ENCODE data around the gene ARHGAP32. TPM values are rescaled to one million over a fixed set of nuclear protein-coding genes. Genes with fewer than 3 reads are reported as not detected.

ARHGAP32 gene
- total RNA-seq, 1 donor from 2014 or later = 42.3 TPM

DNA sequence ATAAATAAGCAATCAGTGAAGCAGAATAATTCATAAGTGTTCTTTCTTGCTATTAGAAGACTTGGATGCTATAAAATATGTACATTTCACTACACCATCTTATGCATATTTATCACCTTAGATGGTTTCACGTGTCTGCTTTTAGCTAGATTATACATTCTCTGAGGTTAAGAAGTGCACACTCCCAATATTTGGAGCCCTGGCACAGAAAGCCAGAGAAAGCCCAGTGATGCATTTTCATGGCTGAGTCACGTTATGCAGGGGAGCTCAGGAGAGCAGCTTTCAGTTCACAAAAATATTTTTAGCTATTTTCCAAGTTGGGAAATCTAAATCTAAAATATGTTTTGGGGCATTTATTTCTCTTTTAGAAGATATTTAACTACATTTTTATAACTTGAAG, 244.4 kb downstream of the ARHGAP32 start:
- Mint-ChIP-seq H3K4me1 (ENCODE audit: low read depth) (no peaks in the 10 kb centered on the region), H3K27ac (no peak overlapping the region), H3K36me3 (ENCODE audit: insufficient read depth) (no peaks in the 10 kb centered on the region), H3K4me3 (ENCODE audit: low read depth) (no peak overlapping the region), H3K27me3 (peaks cover 13% of the 10 kb centered on the region), H3K9me3 (ENCODE audit: low read depth) (no peaks in the 10 kb centered on the region)
- no peak for DNase-seq (ENCODE audit: low spot score, unreplicated experiment)
- TF ChIP-seq, protein P1, sequence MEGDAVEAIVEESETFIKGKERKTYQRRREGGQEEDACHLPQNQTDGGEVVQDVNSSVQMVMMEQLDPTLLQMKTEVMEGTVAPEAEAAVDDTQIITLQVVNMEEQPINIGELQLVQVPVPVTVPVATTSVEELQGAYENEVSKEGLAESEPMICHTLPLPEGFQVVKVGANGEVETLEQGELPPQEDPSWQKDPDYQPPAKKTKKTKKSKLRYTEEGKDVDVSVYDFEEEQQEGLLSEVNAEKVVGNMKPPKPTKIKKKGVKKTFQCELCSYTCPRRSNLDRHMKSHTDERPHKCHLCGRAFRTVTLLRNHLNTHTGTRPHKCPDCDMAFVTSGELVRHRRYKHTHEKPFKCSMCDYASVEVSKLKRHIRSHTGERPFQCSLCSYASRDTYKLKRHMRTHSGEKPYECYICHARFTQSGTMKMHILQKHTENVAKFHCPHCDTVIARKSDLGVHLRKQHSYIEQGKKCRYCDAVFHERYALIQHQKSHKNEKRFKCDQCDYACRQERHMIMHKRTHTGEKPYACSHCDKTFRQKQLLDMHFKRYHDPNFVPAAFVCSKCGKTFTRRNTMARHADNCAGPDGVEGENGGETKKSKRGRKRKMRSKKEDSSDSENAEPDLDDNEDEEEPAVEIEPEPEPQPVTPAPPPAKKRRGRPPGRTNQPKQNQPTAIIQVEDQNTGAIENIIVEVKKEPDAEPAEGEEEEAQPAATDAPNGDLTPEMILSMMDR (IDR thresholded peaks at IDR 0.05; ENCODE audit: unreplicated experiment) = no peak

DNA sequence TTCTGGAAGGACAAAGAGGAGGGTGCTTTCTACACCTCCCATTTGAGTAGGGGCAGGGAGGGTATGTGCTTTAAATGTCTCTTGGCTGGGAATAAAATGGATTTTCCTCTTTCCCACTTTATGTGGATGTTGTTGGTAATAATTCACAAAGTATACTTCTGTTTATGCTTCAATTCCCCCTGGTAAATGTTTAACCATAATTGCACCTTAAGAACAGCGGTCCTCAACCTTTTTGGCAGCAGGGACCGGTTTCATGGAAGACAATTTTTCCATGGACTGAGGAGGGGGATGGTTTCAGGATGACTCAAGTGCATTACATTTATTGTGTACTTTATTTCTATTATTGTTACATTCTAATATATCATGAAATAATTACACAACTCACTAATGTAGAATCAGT, 245.5 kb downstream of the ARHGAP32 start:
- no peak overlapping the region for H3K27ac Mint-ChIP-seq
- no peaks in the 10 kb centered on the region for H3K36me3 Mint-ChIP-seq (ENCODE audit: insufficient read depth)
- DNase-seq (ENCODE audit: low spot score, unreplicated experiment) = no peak
- TF ChIP-seq, protein P1 (IDR thresholded peaks at IDR 0.05; ENCODE audit: unreplicated experiment) = no peak
- no peaks in the 10 kb centered on the region for H3K4me1 Mint-ChIP-seq (ENCODE audit: low read depth)
- H3K9me3 Mint-ChIP-seq (ENCODE audit: low read depth) = no peaks in the 10 kb centered on the region
- no peak overlapping the region for H3K4me3 Mint-ChIP-seq (ENCODE audit: low read depth)
- H3K27me3 Mint-ChIP-seq = peaks cover 13% of the 10 kb centered on the region

DNA sequence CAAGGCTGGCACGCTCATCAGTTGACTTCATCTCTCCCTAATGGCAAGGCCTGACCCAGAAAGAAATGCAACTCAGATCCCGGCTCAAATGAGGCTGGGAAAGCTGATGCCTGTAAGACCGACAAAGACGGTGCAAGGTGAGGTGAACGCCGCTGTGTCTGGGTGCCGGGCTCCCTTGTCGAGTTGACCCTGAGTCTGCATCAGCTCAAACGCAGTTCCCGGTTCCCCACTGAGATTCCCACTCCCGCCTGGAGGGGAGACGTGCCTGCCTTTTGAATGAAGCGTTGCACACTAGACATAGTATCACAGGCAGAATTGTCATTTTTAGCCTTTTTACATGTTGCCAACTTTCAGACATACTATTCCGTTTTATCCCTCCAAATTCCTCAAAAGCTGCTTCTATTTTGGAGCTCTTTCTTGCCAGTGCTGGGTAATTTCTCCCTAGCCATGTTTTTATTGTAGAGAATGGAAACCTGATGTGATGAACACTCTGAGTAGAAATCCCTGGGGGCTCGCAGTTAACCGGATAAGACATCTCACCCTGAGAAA, 248.6 kb downstream of the ARHGAP32 start:
- TF ChIP-seq, protein P1 (IDR thresholded peaks at IDR 0.05; ENCODE audit: unreplicated experiment) = no peak
- Mint-ChIP-seq H3K27me3 (peaks cover 25% of the 10 kb centered on the region), H3K4me1 (ENCODE audit: low read depth) (no peaks in the 10 kb centered on the region), H3K4me3 (ENCODE audit: low read depth) (no peak overlapping the region), H3K36me3 (ENCODE audit: insufficient read depth) (no peaks in the 10 kb centered on the region), H3K27ac (no peak overlapping the region), H3K9me3 (ENCODE audit: low read depth) (no peaks in the 10 kb centered on the region)
- no peak for DNase-seq (ENCODE audit: low spot score, unreplicated experiment)

DNA sequence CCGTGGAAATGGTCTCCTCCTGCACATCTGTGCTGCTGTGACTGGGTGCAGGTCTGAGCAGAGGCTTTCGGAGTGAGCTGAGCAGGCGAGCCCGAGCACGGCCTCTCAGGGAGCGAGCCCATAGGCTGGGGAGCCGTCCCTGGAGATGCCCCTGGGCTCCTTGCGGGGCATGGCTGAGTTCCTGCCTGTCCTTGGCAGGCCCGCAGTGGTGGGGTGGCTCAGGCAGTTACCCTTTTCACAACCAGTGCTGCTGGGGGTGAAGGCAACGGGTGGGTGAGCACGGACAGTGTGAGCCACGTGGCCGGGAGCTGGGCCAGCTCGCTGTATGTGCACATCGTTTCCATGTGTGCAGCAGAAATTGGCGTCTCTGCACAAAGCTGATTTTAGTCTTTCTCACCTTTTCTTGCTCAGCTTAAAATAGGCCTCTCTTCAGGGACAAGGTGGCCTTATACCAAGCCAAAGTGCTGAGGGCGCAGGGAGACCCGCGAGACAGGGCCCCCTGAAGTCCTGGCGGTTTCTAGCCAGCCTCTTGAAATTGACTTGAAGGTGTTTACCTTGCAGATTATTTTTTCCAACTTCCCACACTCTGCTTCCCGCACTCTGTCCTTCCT, 249.2 kb downstream of the ARHGAP32 start, which contains the start of gene TP53AIP1:
TSS of gene TP53AIP1 (minus strand) at position 55 of the 611 bp plus-strand sequence. CDS start 5,053 bp downstream, outside the sequence.
- Mint-ChIP-seq H3K36me3 (ENCODE audit: insufficient read depth) (no peaks in the 10 kb centered on the region), H3K27me3 (peaks cover 27% of the 10 kb centered on the region), H3K4me1 (ENCODE audit: low read depth) (no peaks in the 10 kb centered on the region), H3K27ac (no peak within 1 kb of the TSS), H3K4me3 (ENCODE audit: low read depth) (no peak within 1 kb of the TSS), H3K9me3 (ENCODE audit: low read depth) (no peaks in the 10 kb centered on the region)
- TF ChIP-seq, protein P1 (IDR thresholded peaks at IDR 0.05; ENCODE audit: unreplicated experiment) = no peak
- DNase-seq (ENCODE audit: low spot score, unreplicated experiment) = no peak

DNA sequence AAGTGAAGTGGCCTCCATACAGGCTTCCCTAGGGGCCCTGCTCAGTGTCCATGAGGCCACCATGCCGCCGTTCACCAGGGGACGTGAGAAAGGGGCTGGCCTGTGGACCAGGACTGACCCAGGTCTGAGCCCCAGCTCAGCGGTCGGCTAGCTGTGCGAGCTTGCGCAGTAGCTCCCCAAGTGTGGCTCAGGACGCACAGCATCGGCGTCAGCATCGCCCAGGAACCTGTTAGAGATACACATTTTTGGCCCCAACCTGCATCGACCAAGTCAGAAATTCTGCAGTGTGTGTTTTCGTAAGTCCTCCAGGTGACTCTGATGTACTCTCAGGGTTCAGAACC, 249.9 kb downstream of the ARHGAP32 start:
- H3K9me3 Mint-ChIP-seq (ENCODE audit: low read depth) = no peaks in the 10 kb centered on the region
- no peak for DNase-seq (ENCODE audit: low spot score, unreplicated experiment)
- no peak overlapping the region for H3K4me3 Mint-ChIP-seq (ENCODE audit: low read depth)
- TF ChIP-seq, protein P1 (IDR thresholded peaks at IDR 0.05; ENCODE audit: unreplicated experiment) = no peak
- peaks cover 2% of the 10 kb centered on the region for H3K4me1 Mint-ChIP-seq (ENCODE audit: low read depth)
- H3K36me3 Mint-ChIP-seq (ENCODE audit: insufficient read depth) = no peaks in the 10 kb centered on the region
- no peak overlapping the region for H3K27ac Mint-ChIP-seq
- H3K27me3 Mint-ChIP-seq = peaks cover 27% of the 10 kb centered on the region
